NCI-H2227 (cell line): ENCODE data around the gene CD2BP2.
"Not testable (repeated sequence)": the region's sequence is repeated elsewhere in the genome, so short reads cannot be mapped to it uniquely, and the experiment has no call there.

Source experiments
- DNase-seq: peaks from one replicate; lab custom pipeline; 2025; ENCODE audit not compliant: unreplicated experiment; lab: John Stamatoyannopoulos, UW

Gene CD2BP2

DNA sequence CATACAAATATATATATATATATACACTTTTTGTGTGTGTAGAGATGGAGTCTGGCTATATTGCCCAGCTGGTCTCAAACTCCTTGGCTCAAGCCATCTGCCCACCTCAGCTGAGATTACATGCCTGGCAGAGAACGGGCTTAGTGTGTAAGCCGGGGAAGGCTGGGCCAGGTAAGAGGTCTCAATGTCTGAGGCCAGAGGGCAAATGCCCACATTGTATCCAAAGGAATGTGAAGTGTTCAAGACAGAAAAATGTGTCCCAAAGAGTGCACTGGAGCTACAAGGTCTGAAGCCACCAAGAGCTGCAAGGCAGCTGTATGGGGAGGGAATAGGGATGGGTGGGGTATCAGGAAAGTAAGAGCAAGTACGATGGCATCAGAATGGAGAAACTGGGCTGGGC is 8.8 kb downstream of the CD2BP2 start:
- DNase-seq = no peak

DNA sequence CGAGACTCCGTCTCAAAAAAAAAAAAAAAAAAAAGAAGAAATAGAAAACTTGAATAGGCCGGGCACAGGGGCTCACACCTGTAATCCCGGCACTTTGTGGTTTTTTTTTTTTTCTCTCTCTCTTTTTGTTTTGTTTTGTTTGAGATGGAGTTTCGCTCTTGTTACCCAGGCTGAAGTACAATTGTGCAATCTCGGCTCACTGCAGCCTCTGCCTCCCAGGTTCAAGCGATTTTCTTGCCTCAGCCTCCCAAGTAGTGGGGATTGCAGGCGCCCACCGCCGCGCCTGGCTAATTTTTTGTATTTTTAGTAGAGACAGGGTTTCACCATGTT is 11.7 kb downstream of the CD2BP2 start:
- not testable (repeated sequence) for DNase-seq

DNA sequence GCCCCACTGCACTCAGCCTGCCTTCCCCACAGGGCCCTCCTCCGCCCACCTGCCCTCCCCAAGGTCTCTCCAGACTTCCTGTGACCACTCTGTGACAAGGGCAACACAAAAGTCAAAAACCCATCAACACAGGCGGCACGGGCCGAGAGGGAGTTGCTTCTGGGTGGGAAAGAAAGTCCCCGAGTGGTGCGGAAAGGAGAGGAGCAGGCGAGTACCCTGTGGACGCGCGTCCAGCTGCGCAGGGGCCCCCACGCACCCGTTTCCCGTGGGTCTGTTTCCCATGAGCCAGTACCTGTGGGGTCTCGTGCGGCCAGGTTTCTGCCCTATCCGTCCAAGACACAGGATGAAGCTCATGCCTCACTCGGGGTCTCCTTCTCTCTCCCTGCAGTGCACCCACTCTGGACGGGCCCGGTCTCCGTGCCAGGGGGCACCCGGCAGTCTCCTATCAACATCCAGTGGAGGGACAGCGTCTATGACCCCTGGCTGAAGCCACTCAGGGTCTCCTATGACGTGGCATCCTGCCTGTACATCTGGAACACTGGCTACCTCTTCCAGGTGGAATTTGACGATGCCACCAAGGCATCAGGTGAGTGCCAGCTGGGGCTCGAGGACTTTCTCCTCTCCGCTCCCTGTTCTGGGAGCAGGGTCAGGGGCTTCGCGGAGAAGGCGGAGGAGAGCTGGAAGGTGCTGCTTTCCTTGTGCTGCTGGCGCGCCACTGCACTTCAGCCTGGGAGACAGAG is 12.2 kb downstream of the CD2BP2 start:
- no peak for DNase-seq

DNA sequence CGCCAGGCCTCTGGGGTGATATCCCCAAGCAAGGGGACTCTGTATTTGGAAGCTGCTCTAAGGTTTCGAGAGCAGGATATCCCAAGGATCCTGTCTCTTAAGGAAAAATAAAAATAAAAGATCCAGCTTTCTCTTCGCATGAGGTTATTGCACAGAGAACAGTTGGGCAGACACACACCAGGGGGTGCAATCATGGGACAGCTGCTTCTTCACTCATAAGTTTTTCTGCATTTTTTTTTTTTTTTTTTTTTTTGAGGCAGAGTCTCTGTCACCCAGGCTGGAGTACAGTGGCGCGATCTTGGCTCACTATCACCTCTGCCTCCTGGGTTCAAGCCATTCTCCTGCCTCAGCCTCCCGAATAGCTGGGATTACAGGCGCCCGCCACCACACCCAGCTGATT is 13.1 kb downstream of the CD2BP2 start:
- not testable (repeated sequence) for DNase-seq

GRCh38 chr16:30340621-30341020 is 14.5 kb downstream of the CD2BP2 start:
- no peak for DNase-seq

DNA sequence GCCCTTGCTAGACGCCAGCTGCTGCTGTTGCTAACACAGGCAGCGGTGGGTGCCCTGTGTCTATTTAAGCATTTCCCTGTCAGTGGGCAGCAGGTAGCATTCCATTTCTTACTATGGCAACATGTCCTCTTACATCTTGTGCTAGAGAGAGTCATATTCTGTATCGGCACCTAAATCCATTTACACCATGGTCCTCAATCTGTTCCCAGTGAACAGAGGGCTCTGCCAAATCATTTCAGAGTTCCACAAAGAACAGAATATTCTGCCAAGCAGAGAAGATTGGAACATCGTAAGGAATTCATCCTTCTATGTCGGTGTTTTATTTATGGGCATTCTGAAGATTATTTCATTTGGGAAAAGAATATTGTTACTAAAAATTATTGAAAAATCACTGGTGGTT is 16.4 kb downstream of the CD2BP2 start:
- not testable (repeated sequence) for DNase-seq

GRCh38 chr16:30337964-30338357 is 17.1 kb downstream of the CD2BP2 start:
- DNase-seq = not testable (repeated sequence)

GRCh38 chr16:30335598-30336474 is 19.3 kb downstream of the CD2BP2 start:
- no peak for DNase-seq

- DNase-seq = peak; percentile 91
Measured at GRCh38 chr16:30335028-30335597, 20.0 kb downstream of the CD2BP2 start.

- peak; percentile 86 for DNase-seq
Measured at GRCh38 chr16:30334473-30334989, 20.6 kb downstream of the CD2BP2 start.

DNA sequence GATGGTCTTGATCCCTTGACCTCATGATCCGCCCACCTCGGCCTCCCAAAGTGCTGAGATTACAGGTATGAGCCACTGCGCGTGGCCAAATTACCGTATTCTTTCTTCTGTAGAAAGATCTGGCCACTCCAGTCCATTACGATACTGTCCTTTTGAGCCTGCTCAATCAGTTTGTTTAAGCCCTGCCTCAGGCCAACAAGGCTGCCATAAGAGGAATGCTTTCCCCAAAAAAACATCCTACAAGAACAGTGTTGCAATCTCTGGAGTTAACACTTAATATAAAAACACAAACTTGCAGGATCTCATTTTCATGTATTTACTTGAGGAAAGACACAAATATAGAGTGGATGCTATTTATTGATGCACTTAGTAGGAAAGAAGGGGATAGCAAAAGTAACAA is 30.9 kb downstream of the CD2BP2 start:
- DNase-seq = not testable (repeated sequence)

GRCh38 chr16:30318647-30319046 is 36.5 kb downstream of the CD2BP2 start:
- DNase-seq = not testable (repeated sequence)

DNA sequence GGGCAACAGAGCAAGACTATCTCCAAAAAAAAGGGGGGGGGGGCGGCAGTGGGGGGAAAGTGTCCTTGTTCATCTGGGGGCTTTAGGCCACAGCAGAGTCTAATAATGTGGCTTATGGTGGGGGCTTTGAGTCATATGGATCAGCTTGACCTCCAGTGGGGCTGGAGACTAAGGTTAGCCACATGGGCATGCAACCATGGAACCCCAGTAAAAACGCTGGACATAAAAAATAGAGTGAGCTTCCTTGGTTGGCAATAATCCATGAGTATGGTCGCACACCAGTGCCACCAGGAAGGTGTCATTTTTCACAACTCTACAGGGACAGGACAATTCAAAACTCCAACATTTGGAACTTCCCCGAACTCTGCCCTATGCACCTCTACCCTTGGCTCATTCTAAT is 44.2 kb downstream of the CD2BP2 start:
- DNase-seq = not testable (repeated sequence)

DNA sequence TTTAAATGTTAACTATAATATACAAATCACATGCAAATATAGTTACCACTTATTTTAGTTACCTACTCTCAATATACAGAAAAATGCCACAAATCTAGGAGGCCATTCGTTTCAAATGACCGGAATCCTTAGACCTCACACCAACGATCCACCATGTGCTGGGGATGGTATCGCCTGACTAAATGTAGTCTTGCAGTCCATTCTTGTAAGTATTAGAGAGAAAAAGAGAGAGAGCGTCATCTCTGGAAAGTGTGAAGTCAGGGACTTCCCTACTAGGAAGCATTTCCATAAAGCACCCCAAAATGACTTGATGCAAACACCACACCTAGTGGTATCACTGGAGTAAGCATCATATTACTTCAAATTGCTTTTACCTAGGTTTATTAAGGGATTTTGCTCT is 45.9 kb downstream of the CD2BP2 start:
- not testable (repeated sequence) for DNase-seq
